ENCODE measurements around the gene MPC1L. TPM values are rescaled to one million over a fixed set of nuclear protein-coding genes. Genes with fewer than 3 reads are reported as not detected.
A peak's percentile ranks its signal among the peaks of the same experiment; 100 is the strongest.

Gene MPC1L
- total RNA-seq, 1 experiment from 2014 or later, result not detected

DNA sequence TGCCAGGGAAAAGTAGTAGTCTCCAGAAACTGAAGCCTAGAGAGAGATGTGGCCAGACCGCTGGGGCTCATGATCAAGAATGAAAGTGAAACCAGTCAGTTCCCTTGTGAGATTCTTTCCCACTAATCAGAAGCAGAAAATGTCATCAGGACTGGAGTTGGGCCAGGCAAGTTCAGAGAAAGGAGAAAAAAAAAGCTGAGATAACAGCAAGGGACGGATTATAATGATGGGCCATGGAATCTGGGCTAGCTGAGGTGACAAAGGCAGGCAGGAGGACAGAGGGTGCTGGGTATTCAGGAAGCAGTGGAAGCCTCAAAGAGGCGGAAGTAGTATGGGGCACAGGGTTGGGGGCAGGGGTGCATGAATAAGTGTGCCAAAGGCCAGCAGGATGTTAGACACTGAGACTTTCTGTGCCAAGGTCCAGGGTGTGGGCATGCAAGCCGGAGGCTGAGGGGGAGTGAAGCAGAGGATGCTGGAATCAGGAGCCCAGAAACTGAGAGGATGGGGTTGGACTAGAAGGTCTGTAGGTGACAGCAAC lies 21.7 kb downstream of the MPC1L start:
- Mint-ChIP-seq H3K4me3 (peak overlapping the region; percentile 41), H3K27ac (peak overlapping the region; percentile 66), H3K4me1 (peaks cover 19% of the 10 kb centered on the region), H3K27me3 (ENCODE audit: low read depth) (no peaks in the 10 kb centered on the region), H3K36me3 (peaks cover 6% of the 10 kb centered on the region), H3K9me3 (no peaks in the 10 kb centered on the region)
- ATAC-seq (no peak), DNase-seq (ENCODE audit: low spot score) (no peak)
- TF ChIP-seq, protein P1, sequence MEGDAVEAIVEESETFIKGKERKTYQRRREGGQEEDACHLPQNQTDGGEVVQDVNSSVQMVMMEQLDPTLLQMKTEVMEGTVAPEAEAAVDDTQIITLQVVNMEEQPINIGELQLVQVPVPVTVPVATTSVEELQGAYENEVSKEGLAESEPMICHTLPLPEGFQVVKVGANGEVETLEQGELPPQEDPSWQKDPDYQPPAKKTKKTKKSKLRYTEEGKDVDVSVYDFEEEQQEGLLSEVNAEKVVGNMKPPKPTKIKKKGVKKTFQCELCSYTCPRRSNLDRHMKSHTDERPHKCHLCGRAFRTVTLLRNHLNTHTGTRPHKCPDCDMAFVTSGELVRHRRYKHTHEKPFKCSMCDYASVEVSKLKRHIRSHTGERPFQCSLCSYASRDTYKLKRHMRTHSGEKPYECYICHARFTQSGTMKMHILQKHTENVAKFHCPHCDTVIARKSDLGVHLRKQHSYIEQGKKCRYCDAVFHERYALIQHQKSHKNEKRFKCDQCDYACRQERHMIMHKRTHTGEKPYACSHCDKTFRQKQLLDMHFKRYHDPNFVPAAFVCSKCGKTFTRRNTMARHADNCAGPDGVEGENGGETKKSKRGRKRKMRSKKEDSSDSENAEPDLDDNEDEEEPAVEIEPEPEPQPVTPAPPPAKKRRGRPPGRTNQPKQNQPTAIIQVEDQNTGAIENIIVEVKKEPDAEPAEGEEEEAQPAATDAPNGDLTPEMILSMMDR (IDR thresholded peaks at IDR 0.05), result no peak
- TF ChIP-seq ATF1 (CRISPR knock-in tag; IDR thresholded peaks at IDR 0.05) (no peak), ZNF219 (CRISPR knock-in tag; IDR thresholded peaks at IDR 0.05; ENCODE audit: borderline replicate concordance) (no peak), NFE2L1 (CRISPR knock-in tag; IDR thresholded peaks at IDR 0.05) (no peak), RORB (CRISPR knock-in tag; IDR thresholded peaks at IDR 0.05) (no peak), NR3C1 (CRISPR knock-in tag; conservative IDR thresholded peaks at IDR 0.05; ENCODE audit: low read depth) (no peak), ZNF317 (CRISPR knock-in tag; IDR thresholded peaks at IDR 0.05; ENCODE audit: borderline replicate concordance, low read depth) (no peak), GABPB1 (CRISPR knock-in tag; IDR thresholded peaks at IDR 0.05) (no peak), NR2C2 (CRISPR knock-in tag; IDR thresholded peaks at IDR 0.05) (no peak)
- TF ChIP-seq, protein P2, sequence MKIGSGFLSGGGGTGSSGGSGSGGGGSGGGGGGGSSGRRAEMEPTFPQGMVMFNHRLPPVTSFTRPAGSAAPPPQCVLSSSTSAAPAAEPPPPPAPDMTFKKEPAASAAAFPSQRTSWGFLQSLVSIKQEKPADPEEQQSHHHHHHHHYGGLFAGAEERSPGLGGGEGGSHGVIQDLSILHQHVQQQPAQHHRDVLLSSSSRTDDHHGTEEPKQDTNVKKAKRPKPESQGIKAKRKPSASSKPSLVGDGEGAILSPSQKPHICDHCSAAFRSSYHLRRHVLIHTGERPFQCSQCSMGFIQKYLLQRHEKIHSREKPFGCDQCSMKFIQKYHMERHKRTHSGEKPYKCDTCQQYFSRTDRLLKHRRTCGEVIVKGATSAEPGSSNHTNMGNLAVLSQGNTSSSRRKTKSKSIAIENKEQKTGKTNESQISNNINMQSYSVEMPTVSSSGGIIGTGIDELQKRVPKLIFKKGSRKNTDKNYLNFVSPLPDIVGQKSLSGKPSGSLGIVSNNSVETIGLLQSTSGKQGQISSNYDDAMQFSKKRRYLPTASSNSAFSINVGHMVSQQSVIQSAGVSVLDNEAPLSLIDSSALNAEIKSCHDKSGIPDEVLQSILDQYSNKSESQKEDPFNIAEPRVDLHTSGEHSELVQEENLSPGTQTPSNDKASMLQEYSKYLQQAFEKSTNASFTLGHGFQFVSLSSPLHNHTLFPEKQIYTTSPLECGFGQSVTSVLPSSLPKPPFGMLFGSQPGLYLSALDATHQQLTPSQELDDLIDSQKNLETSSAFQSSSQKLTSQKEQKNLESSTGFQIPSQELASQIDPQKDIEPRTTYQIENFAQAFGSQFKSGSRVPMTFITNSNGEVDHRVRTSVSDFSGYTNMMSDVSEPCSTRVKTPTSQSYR (CRISPR knock-in tag; IDR thresholded peaks at IDR 0.05), result no peak
- POLR2A ChIA-PET, result no interaction called here
- CTCF ChIA-PET, result no interaction called here

GRCh38 chrX:40646489-40647306 lies 23.5 kb downstream of the MPC1L start:
- peak; percentile 16 for DNase-seq (ENCODE audit: low spot score)
- peaks cover 12% of the 10 kb centered on the region for H3K36me3 Mint-ChIP-seq
- peaks cover 19% of the 10 kb centered on the region for H3K4me1 Mint-ChIP-seq
- ATAC-seq, result peak; percentile 33
- CTCF ChIA-PET, result no interaction called here
- H3K27me3 Mint-ChIP-seq (ENCODE audit: low read depth), result no peaks in the 10 kb centered on the region; the same call in 1 of the 2 replicates
- no peaks in the 10 kb centered on the region for H3K9me3 Mint-ChIP-seq
- peak overlapping the region; percentile 28 for H3K27ac Mint-ChIP-seq
- POLR2A ChIA-PET, result no interaction called here
- no peak for TF ChIP-seq IRF1 (CRISPR knock-in tag; IDR thresholded peaks at IDR 0.05)
- TF ChIP-seq NR1H2 (CRISPR knock-in tag; IDR thresholded peaks at IDR 0.05), result no peak
- peak overlapping the region; percentile 89 for H3K4me3 Mint-ChIP-seq

DNA sequence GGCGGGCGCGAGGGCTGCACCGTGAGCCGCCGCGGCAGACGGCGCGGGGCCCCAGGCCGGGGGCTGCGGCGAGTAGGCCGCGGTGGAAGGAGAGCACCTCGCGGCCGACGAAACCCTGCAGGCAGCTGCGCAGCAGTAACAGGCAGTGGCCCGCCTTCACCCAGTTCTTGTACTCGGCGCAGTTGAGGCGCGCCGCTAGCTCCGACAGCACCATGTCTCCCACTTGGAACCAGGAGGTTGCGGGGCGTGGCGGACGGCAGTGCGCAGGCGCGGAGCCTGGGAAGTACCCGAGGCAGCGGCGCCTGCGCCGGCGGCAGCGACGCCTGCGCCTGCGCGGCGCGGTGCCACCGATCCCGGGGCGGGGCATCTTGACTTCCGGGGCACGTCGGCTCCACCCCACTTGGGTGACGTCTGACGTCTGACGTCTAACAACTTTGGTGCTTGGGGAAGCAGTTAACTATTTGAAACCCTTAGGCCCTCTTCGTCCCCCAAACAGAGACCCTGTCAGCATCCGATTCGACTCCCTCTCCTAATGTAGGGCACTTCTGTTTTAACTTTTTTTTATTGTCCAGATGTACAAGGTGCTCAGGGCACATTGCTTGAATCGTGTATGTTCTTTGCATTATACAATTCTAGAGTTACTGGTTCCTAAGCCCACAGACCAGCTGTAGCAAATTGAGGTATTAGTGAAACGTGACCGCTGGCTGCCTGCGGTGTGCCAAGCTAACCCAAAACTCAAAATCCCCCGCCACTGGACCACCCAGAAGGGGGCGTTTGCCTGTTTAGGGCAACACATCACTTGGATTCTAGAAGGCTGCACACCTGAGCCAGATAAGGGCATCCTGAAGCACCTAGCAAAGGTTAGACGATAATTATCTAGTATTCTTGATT lies 24.3 kb downstream of the MPC1L start, which contains the start of gene CXorf38:
CXorf38 (minus strand) TSS at position 255 of the 891 bp plus-strand sequence; CDS start at position 214, 41 bp downstream.
- Mint-ChIP-seq H3K27ac (peak within 1 kb of the TSS; percentile 99), H3K36me3 (peaks cover 12% of the 10 kb centered on the region), H3K4me1 (peaks cover 19% of the 10 kb centered on the region), H3K9me3 (no peaks in the 10 kb centered on the region), H3K27me3 (ENCODE audit: low read depth) (no peaks in the 10 kb centered on the region; the same call in 1 of the 2 replicates), H3K4me3 (peak within 1 kb of the TSS; percentile 89)
- ATAC-seq (peak; percentile 83), DNase-seq (ENCODE audit: low spot score) (peak; percentile 91)
- ChIA-PET CTCF (interaction anchor here (0.8 to 1.4 kb wide), 3 partner anchors 11 to 606 kb away, joined by 3 to 4 read pairs (median 4); partner anchors contain the start of gene ATP6AP2), POLR2A (no interaction called here)
- TF ChIP-seq NFYB (CRISPR knock-in tag; conservative IDR thresholded peaks at IDR 0.05; ENCODE audit: low read depth), result no peak
- no peak for TF ChIP-seq CREB1 (CRISPR knock-in tag; IDR thresholded peaks at IDR 0.05)
- TF ChIP-seq ZNF416 (CRISPR knock-in tag; IDR thresholded peaks at IDR 0.05), result peak; percentile 86; the same call in 1 of the 2 replicates
- 0 out of 2 replicates have a peak, but pooled peaks have one; percentile 67 for TF ChIP-seq ZNF425 (CRISPR knock-in tag; conservative IDR thresholded peaks at IDR 0.05)
- no peak for TF ChIP-seq FOXP4 (CRISPR knock-in tag; IDR thresholded peaks at IDR 0.05)
- TF ChIP-seq ZNF317 (CRISPR knock-in tag; IDR thresholded peaks at IDR 0.05; ENCODE audit: borderline replicate concordance, low read depth), result no peak
- no peak for TF ChIP-seq GRHL2 (CRISPR knock-in tag; IDR thresholded peaks at IDR 0.05; ENCODE audit: insufficient replicate concordance, severe bottlenecking)
- TF ChIP-seq ZNF671 (CRISPR knock-in tag; IDR thresholded peaks at IDR 0.05), result peak; percentile 67; the same call in 1 of the 2 replicates
- peak; percentile 73 for TF ChIP-seq NFATC4 (CRISPR knock-in tag; IDR thresholded peaks at IDR 0.05)

All from WTC11 (cell line).